BJ (cell line): Measurements from ENCODE around the gene ENOSF1. TPM values are rescaled to one million over a fixed set of nuclear protein-coding genes. Genes with fewer than 3 reads are reported as not detected.
"Not testable (repeated sequence)": the region's sequence is repeated elsewhere in the genome, so short reads cannot be mapped to it uniquely, and the experiment has no call there.

Source experiments
- CTCF ChIA-PET: fragments of 350-600 bp; formaldehyde crosslinking; extraction: SDS; loops from one replicate; lab custom pipeline; 2021; ENCODE audit warnings: antibody characterized with exemption, inconsistent platforms; lab: Yijun Ruan, JAX
- POLR2A ChIA-PET: fragments of 300-600 bp; sonication (Branson Sonifier 250); formaldehyde crosslinking; extraction: SDS; loops from one replicate; lab custom pipeline; 2021; ENCODE audit warnings: antibody characterized with exemption; lab: Charles Lee
- DNase-seq: peaks from one replicate; pipeline ENCODE4 v3.0.0-alpha.2; 2011; ENCODE audit warnings: low read depth
- H3K27me3 ChIP-seq: 2 replicates; pipeline ENCODE4 v1.6.0; 2011; ENCODE audit warnings: low read length; ENCODE audit not compliant: control insufficient read depth, insufficient read depth
- H3K36me3 ChIP-seq: 2 replicates; pipeline ENCODE4 v1.5.1; 2011; ENCODE audit warnings: low read length; ENCODE audit not compliant: control insufficient read depth, insufficient read depth
- H3K4me3 ChIP-seq: 2 replicates; pipeline ENCODE4 v1.5.1; 2011; ENCODE audit warnings: low read depth, mild to moderate bottlenecking, control low read depth, low read length
- CTCF ChIP-seq: IDR thresholded peaks from 2 replicates; pipeline ENCODE4 v1.5.1; 2011; ENCODE audit warnings: low read depth, mild to moderate bottlenecking, control low read depth, inconsistent platforms, low read length, moderate library complexity; ENCODE audit not compliant: insufficient read depth
- polyA minus RNA-seq: library from RNA; depleted of rRNA, polyadenylated mRNA; stranded (reverse); fragments of >200 nt; gene quantifications from 2 replicates; pipeline ENCODE4 v1.2.3, GENCODE V29; 2011; rRNA and poly(A)+ RNA removed
- polyA plus RNA-seq: library from polyadenylated mRNA; depleted of rRNA; stranded (reverse); fragments of >200 nt; gene quantifications from 2 replicates; pipeline ENCODE4 v1.2.3, GENCODE V29; 2011; rRNA removed

The ENOSF1 gene
- polyA plus RNA-seq, result 16.1 and 16.4 TPM in 2 replicates
- 13.4 and 18.2 TPM in 2 replicates for polyA minus RNA-seq

- ChIA-PET POLR2A (no interaction called here), CTCF (interaction anchor here (0.6 to 1.7 kb wide), 18 partner anchors 10 to 477 kb away, joined by 3 to 14 read pairs (median 4); no protein-coding TSS in a partner anchor)
- TF ChIP-seq CTCF, result peak; percentile 81
- DNase-seq, result peak; percentile 9
- Histone ChIP-seq H3K36me3 (peaks cover 4% of the 10 kb centered on the region), H3K4me3 (peak within 1 kb of the TSS; percentile 80), H3K27me3 (no peaks in the 10 kb centered on the region)
Measured at GRCh38 chr18:712401-713134, at the start of gene ENOSF1. ENOSF1 (minus strand) TSS chr18:712630; CDS start chr18:712587, 43 bp downstream.

DNA sequence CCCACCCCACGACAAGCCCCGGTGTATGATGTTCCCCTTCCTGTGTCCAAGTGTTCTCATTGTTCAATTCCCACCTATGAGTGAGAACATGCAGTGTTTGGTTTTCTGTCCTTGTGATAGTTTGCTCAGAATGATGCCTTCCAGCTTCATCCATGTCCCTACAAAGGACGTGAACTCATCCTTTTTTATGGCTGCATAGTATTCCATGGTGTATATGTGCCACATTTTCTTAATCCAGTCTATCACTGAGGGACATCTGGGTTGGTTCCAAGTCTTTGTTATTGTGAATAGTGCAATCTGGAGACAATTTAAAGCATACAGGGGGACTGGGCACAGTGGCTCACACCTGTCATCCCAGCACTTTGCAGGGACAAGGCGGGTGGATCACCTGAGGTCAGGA is 47.4 kb upstream of the ENOSF1 start:
- POLR2A ChIA-PET, H3K4me3 ChIP-seq, H3K27me3 ChIP-seq, H3K36me3 ChIP-seq, DNase-seq, CTCF ChIA-PET: not testable (repeated sequence)

- POLR2A ChIA-PET, result no interaction called here
- TF ChIP-seq CTCF, result no peak
- no peak for DNase-seq
- no peaks in the 10 kb centered on the region for H3K27me3 ChIP-seq
- peaks cover 3% of the 10 kb centered on the region for H3K36me3 ChIP-seq
- CTCF ChIA-PET, result interaction anchor here (0.7 to 1.2 kb wide), 3 partner anchors 12 to 76 kb away, joined by 3 read pairs; partner anchors contain the start of gene ENOSF1
- no peak overlapping the region for H3K4me3 ChIP-seq
Measured at GRCh38 chr18:755506-755905, 43.1 kb upstream of the ENOSF1 start.

DNA sequence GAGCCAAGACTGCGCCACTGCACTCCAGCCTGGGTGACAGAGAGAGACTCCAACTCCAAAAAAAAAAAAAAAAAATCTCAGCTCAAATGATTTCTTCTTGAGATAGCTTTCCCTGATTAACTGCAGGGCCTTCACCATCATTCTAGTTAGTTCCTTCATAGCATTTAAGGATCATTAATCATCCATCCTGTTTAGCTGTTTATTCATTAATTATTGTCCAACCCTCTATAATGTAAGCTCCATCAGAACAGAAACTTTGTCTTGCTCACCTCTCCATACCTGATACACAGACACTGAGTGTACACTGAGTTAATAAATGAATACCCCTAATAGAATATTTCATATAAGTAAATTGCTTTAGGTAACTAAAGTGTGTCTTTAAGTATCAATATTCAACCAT is 42.2 kb upstream of the ENOSF1 start:
- DNase-seq, result no peak
- Histone ChIP-seq H3K36me3 (peaks cover 3% of the 10 kb centered on the region), H3K4me3 (no peak overlapping the region), H3K27me3 (no peaks in the 10 kb centered on the region)
- no peak for TF ChIP-seq CTCF
- ChIA-PET CTCF (interaction anchor here (0.7 to 2.0 kb wide), 2 partner anchors 77 to 85 kb away, joined by 3 to 4 read pairs; no protein-coding TSS in a partner anchor), POLR2A (no interaction called here)

- no peak for TF ChIP-seq CTCF
- ChIA-PET CTCF (interaction anchor here (0.9 kb wide), 1 partner anchor 81 kb away, joined by 3 read pairs; no protein-coding TSS in a partner anchor), POLR2A (no interaction called here)
- peaks cover 2% of the 10 kb centered on the region; the same call in 1 of the 2 replicates for H3K36me3 ChIP-seq
- no peak overlapping the region for H3K4me3 ChIP-seq
- H3K27me3 ChIP-seq, result no peaks in the 10 kb centered on the region
- DNase-seq, result no peak
Measured at GRCh38 chr18:750456-750855, 38.0 kb upstream of the ENOSF1 start.
